ENCODE measurements around the gene DIPK1A.

GRCh38 chr1:92886886-92887419 lies 74.3 kb downstream of the DIPK1A start:
- no peak for TF ChIP-seq CTCF (IDR thresholded peaks at IDR 0.05)
- no peak for TF ChIP-seq POLR2AphosphoS5 (IDR thresholded peaks at IDR 0.05)

Data from breast epithelium (tissue), 3 donors.